Measurements from ENCODE around the gene PRDM11. TPM values are rescaled to one million over a fixed set of nuclear protein-coding genes. Genes with fewer than 3 reads are reported as not detected.

The PRDM11 gene
- total RNA-seq, 2 experiments from 2014 or later, result 4.5 to 8.4 TPM

GRCh38 chr11:45161252-45162063, 15.0 kb downstream of the PRDM11 start:
- POLR2A ChIA-PET, result interaction anchor here (1.0 kb wide), 1 partner anchor 45 kb away, joined by 3 read pairs; no protein-coding TSS in a partner anchor
- CTCF ChIA-PET (ENCODE audit: unreplicated experiment), result no interaction called here

GRCh38 chr11:45162064-45162375, 15.6 kb downstream of the PRDM11 start:
- H3K9me2 ChIP-seq (ENCODE audit: insufficient read depth, low read length), result no peaks in the 10 kb centered on the region
- DNase-seq (ENCODE audit: low spot score), result no peak
- no peak overlapping the region for H3K4me3 ChIP-seq (ENCODE audit: low read depth, low read length, poor library complexity, severe bottlenecking)
- intact Hi-C loops (cut with micrococcal nuclease; ENCODE audit: unreplicated experiment), result loop anchor here (5.0 kb wide), 1 partner anchor 50 kb away; no protein-coding TSS in a partner anchor
- H2AFZ ChIP-seq (ENCODE audit: low read length), result no peak overlapping the region
- no peaks in the 10 kb centered on the region for H3K36me3 ChIP-seq (ENCODE audit: insufficient read depth, low read length)
- H3K27ac ChIP-seq (ENCODE audit: low read depth, low read length, poor library complexity, severe bottlenecking), result no peak overlapping the region
- H4K20me1 ChIP-seq (ENCODE audit: insufficient read depth, low read length), result peaks cover 3% of the 10 kb centered on the region; the same call in 1 of the 2 replicates
- ChIA-PET CTCF (ENCODE audit: unreplicated experiment) (no interaction called here), POLR2A (interaction anchor here (1.0 kb wide), 1 partner anchor 45 kb away, joined by 3 read pairs; no protein-coding TSS in a partner anchor)
- H3K9me3 ChIP-seq (ENCODE audit: low read length), result no peaks in the 10 kb centered on the region
- BruUV-seq (replicated peaks), result no TSS peak
- no peak overlapping the region for H3K4me2 ChIP-seq (ENCODE audit: low read length)
- no peaks in the 10 kb centered on the region for H3K79me2 ChIP-seq (ENCODE audit: insufficient read depth, low read depth, low read length)
- TF ChIP-seq EZH2phosphoT487 (IDR thresholded peaks at IDR 0.05; ENCODE audit: borderline replicate concordance, low read depth, low read length), result no peak
- no peak for TF ChIP-seq CTCF (conservative IDR thresholded peaks at IDR 0.05; ENCODE audit: low read length)
- no peaks in the 10 kb centered on the region for H3K4me1 ChIP-seq (ENCODE audit: insufficient read depth, low read length, poor library complexity, severe bottlenecking)

More at GRCh38 chr11:45161252-45162063, 15.0 kb downstream of the PRDM11 start:
- no peaks in the 10 kb centered on the region for H3K4me1 ChIP-seq (ENCODE audit: insufficient read depth, low read length, poor library complexity, severe bottlenecking)
- H4K20me1 ChIP-seq (ENCODE audit: insufficient read depth, low read length), result peaks cover 3% of the 10 kb centered on the region; the same call in 1 of the 2 replicates
- no peak overlapping the region for H3K4me3 ChIP-seq (ENCODE audit: low read depth, low read length, poor library complexity, severe bottlenecking)
- no TSS peak for BruUV-seq (replicated peaks)
- DNase-seq (ENCODE audit: low spot score), result no peak
- TF ChIP-seq EZH2phosphoT487 (IDR thresholded peaks at IDR 0.05; ENCODE audit: borderline replicate concordance, low read depth, low read length), result no peak
- TF ChIP-seq CTCF (conservative IDR thresholded peaks at IDR 0.05; ENCODE audit: low read length), result no peak
- no peak overlapping the region for H3K27ac ChIP-seq (ENCODE audit: low read depth, low read length, poor library complexity, severe bottlenecking)
- no peaks in the 10 kb centered on the region for H3K9me3 ChIP-seq (ENCODE audit: low read length)
- no peak overlapping the region for H3K4me2 ChIP-seq (ENCODE audit: low read length)
- no peaks in the 10 kb centered on the region for H3K9me2 ChIP-seq (ENCODE audit: insufficient read depth, low read length)
- intact Hi-C loops (cut with micrococcal nuclease; ENCODE audit: unreplicated experiment), result loop anchor here (5.0 kb wide), 1 partner anchor 49 kb away; no protein-coding TSS in a partner anchor
- no peaks in the 10 kb centered on the region for H3K79me2 ChIP-seq (ENCODE audit: insufficient read depth, low read depth, low read length)
- H3K36me3 ChIP-seq (ENCODE audit: insufficient read depth, low read length), result no peaks in the 10 kb centered on the region
- H2AFZ ChIP-seq (ENCODE audit: low read length), result no peak overlapping the region

All from OCI-LY7 (cell line).